ENCODE data around the gene TRAPPC3. TPM values are rescaled to one million over a fixed set of nuclear protein-coding genes. Genes with fewer than 3 reads are reported as not detected.

TRAPPC3 gene
- total and polyA plus RNA-seq, 4 donors = 37.3 to 83.9 (median 61.3) TPM

DNA sequence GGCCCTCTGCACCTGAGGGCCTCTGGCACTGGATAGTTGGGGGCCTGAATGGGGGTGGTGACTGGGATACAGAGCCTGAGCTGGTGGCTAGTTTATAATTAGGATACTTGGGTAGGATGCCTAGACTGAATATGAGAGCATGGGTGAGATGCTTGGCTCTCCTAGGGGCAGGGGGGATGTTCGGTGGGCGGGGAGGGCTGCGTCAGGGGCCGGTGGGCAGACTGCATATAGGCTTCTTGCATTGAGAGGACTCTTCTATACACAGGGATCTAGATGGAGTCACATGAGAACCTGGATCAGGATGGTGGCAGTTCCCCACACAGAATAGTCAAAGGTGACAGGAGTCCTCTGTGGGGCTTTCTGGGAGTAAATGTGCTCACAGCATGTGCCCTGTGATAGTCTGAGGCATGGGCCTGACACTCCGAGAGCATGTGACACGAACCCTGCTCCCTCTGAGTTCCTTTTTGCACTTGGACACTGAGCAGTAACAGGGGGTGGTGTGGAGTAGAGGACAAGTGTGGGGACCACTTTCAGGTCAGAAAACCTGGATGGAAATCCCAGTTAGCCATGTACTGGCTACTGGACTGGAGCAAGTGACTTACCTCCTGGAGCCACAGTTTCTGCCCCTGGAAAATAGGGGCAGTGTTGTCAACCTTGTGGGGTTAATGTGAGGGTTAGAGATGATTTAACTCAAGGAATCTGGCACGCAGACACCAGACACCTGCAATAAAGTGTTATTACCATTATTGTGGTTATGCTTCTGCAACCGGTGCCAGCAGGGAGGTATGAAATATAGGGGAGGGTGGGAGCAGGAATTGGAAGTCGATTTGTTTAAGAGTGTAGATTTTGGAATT, 8.9 kb upstream of the TRAPPC3 start:
- ATAC-seq (ENCODE audit: insufficient read depth, low FRiP score) = no peak
- Histone ChIP-seq H3K36me3 (ENCODE audit: control insufficient read depth in 4 of 4, insufficient read depth in 4 of 4, low read length in 4 of 4) (peaks cover 0 to 4% (median 0%) of the 10 kb centered on the region in 4 donors), H3K9me3 (ENCODE audit: control insufficient read depth in 4 of 4, insufficient read depth in 3 of 4, low read length in 3 of 4) (no peaks in the 10 kb centered on the region), H3K4me3 (peak overlapping the region; percentile 62), H3K9ac (ENCODE audit: insufficient read depth in 1 of 2, low read length in 2 of 2) (peak overlapping the region in 1 of 2 donors; percentile 56), H3K27me3 (ENCODE audit: control insufficient read depth in 3 of 3, insufficient read depth in 3 of 3, low read length in 2 of 3) (no peaks in the 10 kb centered on the region), H3K27ac (ENCODE audit: low read depth in 1 of 2, low read length in 1 of 2) (peak overlapping the region; percentile 98 to 99), H3K4me1 (ENCODE audit: control insufficient read depth in 5 of 5, insufficient read depth in 5 of 5, low read length in 5 of 5) (peaks cover 14 to 60% (median 28%) of the 10 kb centered on the region in 5 donors)
- TF ChIP-seq, protein P1, sequence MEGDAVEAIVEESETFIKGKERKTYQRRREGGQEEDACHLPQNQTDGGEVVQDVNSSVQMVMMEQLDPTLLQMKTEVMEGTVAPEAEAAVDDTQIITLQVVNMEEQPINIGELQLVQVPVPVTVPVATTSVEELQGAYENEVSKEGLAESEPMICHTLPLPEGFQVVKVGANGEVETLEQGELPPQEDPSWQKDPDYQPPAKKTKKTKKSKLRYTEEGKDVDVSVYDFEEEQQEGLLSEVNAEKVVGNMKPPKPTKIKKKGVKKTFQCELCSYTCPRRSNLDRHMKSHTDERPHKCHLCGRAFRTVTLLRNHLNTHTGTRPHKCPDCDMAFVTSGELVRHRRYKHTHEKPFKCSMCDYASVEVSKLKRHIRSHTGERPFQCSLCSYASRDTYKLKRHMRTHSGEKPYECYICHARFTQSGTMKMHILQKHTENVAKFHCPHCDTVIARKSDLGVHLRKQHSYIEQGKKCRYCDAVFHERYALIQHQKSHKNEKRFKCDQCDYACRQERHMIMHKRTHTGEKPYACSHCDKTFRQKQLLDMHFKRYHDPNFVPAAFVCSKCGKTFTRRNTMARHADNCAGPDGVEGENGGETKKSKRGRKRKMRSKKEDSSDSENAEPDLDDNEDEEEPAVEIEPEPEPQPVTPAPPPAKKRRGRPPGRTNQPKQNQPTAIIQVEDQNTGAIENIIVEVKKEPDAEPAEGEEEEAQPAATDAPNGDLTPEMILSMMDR (IDR thresholded peaks at IDR 0.05; ENCODE audit: control extremely low read depth, extremely low read depth) = no peak
- DNase-seq = no peak
- WGBS, 2 donors = 45 to 47% methylated on average over 9 of the region's 9 CpGs

DNA sequence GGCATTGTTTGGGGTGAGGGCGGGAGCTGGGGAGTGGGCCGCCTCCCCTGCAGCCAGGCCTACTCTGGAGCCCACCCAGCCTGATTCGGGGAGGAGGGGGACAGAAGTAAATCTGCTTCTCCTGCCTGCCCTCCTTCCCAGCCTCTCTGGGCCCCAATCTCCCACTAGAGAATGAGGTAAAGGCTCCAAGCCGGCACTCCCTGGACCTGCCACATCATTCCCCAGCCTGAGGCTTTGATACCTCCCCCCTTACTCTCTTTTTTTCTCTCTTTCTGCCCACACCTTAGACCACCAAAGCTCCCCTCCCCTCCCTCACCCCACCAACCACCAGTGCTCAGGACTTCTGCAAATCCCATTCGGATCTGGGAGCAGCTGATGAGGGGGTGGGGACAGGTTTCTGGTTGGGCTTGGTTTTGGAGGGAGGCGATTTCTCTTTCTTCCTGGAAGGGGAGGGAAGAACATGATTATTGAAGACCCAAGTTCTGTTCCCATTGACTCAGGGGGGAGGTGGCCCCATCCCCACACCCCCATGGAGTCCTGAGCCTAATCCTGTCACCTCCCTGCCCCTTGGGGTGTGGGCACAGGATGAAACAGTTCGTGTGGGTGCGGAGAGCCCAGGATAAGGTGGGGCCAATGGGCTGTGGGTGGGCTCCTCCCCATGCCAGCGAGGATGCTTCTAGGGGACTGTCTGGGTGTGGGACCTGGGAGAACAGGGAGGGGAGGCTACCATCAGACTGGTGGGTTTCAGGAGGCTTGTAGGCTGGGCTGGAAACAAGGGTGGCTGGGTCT, 8.0 kb upstream of the TRAPPC3 start:
- 6 to 13% methylated on average over 7 to 9 of the region's 9 CpGs for WGBS, 2 donors
- ATAC-seq (ENCODE audit: insufficient read depth, low FRiP score) = no peak
- H3K4me1 ChIP-seq (ENCODE audit: control insufficient read depth in 5 of 5, insufficient read depth in 5 of 5, low read length in 5 of 5) = peaks cover 14 to 51% (median 22%) of the 10 kb centered on the region in 5 donors

DNA sequence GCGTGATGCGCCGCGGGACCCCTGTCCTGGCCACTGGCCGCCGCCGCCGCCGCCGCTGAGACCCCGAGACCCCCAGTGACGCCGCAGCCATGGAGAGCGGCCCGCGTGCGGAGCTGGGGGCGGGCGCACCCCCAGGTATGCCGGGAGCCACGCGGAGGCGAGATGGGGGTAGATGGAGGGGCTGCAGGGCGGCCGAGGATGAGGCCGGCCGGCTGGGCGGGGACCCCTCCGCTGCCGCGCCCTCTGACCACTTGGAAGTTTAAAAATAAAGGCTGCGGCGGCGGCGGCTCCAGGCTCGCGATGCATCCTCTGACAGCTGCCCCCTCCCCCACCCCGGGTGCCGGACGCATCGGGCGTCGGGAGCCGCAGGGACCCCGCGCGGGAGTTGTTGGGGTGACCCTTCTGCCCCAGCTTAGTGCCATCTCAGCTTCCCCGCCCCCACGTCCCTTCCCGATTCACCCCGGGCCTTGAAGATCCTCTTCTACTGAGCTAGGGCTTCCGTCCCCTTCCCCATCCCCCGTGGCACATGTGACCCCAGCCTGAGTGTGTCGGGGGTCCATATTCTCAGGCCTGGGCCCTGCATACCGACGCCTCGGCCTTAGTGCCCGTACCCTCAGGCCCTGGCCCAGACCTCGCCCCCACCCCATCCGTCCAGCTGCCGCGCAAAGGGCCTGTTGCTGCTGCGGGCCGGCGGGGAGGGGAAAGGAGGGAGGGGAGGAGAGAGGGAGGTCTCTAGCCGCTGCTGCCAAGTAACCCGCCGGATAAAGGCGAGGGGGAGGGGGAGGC, 7.2 kb upstream of the TRAPPC3 start:
- 0% methylated on average over 53 to 69 of the region's 69 CpGs for WGBS, 2 donors
- peak overlapping the region; percentile 62 for H3K4me3 ChIP-seq
- H3K36me3 ChIP-seq (ENCODE audit: control insufficient read depth in 4 of 4, insufficient read depth in 4 of 4, low read length in 4 of 4) = peaks cover 0 to 4% (median 0%) of the 10 kb centered on the region in 4 donors
- ATAC-seq (ENCODE audit: insufficient read depth, low FRiP score) = peak; percentile 10
- H3K27me3 ChIP-seq (ENCODE audit: control insufficient read depth in 3 of 3, insufficient read depth in 3 of 3, low read length in 2 of 3) = no peaks in the 10 kb centered on the region
- H3K27ac ChIP-seq (ENCODE audit: low read depth in 1 of 2, low read length in 1 of 2) = peak overlapping the region; percentile 98 to 99
- peaks cover 11 to 49% (median 20%) of the 10 kb centered on the region in 5 donors for H3K4me1 ChIP-seq (ENCODE audit: control insufficient read depth in 5 of 5, insufficient read depth in 5 of 5, low read length in 5 of 5)
- TF ChIP-seq, protein P1 (IDR thresholded peaks at IDR 0.05; ENCODE audit: control extremely low read depth, extremely low read depth) = no peak
- H3K9me3 ChIP-seq (ENCODE audit: control insufficient read depth in 4 of 4, insufficient read depth in 3 of 4, low read length in 3 of 4) = no peaks in the 10 kb centered on the region
- peak; percentile 90 to 94 (median 91) for DNase-seq
- peak overlapping the region; percentile 13 to 56 for H3K9ac ChIP-seq (ENCODE audit: insufficient read depth in 1 of 2, low read length in 2 of 2)

More for the DNA sequence above, 8.0 kb upstream of the TRAPPC3 start:
- H3K9ac ChIP-seq (ENCODE audit: insufficient read depth in 1 of 2, low read length in 2 of 2) = peak overlapping the region; percentile 56 to 67
- TF ChIP-seq, protein P1 (IDR thresholded peaks at IDR 0.05; ENCODE audit: control extremely low read depth, extremely low read depth) = no peak
- H3K9me3 ChIP-seq (ENCODE audit: control insufficient read depth in 4 of 4, insufficient read depth in 3 of 4, low read length in 3 of 4) = no peaks in the 10 kb centered on the region
- peak overlapping the region; percentile 62 for H3K4me3 ChIP-seq
- DNase-seq = peak; percentile 47 to 58 (median 58)
- H3K27ac ChIP-seq (ENCODE audit: low read depth in 1 of 2, low read length in 1 of 2) = peak overlapping the region; percentile 98 to 99
- peaks cover 0 to 4% (median 0%) of the 10 kb centered on the region in 4 donors for H3K36me3 ChIP-seq (ENCODE audit: control insufficient read depth in 4 of 4, insufficient read depth in 4 of 4, low read length in 4 of 4)
- no peaks in the 10 kb centered on the region for H3K27me3 ChIP-seq (ENCODE audit: control insufficient read depth in 3 of 3, insufficient read depth in 3 of 3, low read length in 2 of 3)

All from lung (tissue), 12 donors.